NCI-H2107 (cell line): Measurements from ENCODE around the gene TMC4.
"Not testable (repeated sequence)": the region's sequence is repeated elsewhere in the genome, so short reads cannot be mapped to it uniquely, and the experiment has no call there.

Source experiments
- DNase-seq: peaks from one replicate; lab custom pipeline; 2025; lab: John Stamatoyannopoulos, UW

Gene TMC4

DNA sequence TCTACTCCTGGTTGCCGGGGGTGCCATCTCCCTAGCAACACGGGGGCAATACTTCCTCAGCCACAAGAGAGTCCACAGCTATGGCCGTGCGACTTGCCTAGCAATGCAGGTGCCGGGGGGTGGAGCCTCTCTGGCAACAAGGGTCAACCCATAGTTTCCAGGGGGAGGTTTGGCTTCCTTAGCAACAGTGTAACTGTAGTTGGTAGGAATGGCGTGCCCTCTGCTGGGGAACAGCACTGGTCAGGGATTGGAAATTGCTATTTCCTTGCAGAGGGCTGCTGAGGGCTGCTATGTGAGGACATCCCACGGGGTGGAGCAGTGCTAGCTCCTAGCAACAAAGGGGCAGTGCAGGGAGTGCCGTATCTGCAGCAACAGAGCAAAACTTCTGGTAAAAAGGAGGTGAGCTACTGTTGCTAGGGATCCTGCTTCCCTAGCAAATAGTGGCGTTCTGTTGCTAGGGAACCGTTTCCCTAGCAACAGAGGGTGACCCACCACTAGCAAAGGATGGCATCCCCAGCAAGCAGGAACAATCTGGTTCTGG, 7.0 kb upstream of the TMC4 start:
- DNase-seq: peak; percentile 44

DNA sequence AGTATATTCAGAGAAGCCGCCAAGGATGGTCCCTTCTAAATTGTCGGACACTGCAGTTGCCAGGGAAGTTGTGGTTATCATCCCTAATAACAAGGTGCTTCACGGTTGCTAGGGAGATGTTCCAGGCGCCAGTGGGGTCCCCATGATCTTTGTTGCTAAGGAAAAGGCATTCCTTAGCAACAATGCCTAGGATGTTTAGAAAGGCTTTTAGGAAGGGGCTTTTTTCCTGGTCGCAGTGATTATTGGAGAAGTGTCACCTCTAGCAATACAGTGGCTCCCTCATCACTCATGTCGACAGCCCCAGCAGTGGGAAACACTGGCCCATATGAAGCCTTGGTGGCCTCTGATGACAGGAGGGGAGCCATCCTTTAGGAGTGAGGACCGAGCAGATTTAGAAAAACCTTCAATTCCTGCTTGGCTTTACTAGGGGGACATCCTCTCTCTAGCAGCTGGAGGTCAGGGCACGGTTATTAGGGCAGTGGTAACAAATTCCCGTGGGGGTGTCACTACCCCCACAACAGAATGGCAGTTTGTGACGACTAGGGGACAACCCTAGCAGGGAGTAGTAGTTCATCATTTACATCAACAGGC, 6.4 kb upstream of the TMC4 start:
- no peak for DNase-seq

DNA sequence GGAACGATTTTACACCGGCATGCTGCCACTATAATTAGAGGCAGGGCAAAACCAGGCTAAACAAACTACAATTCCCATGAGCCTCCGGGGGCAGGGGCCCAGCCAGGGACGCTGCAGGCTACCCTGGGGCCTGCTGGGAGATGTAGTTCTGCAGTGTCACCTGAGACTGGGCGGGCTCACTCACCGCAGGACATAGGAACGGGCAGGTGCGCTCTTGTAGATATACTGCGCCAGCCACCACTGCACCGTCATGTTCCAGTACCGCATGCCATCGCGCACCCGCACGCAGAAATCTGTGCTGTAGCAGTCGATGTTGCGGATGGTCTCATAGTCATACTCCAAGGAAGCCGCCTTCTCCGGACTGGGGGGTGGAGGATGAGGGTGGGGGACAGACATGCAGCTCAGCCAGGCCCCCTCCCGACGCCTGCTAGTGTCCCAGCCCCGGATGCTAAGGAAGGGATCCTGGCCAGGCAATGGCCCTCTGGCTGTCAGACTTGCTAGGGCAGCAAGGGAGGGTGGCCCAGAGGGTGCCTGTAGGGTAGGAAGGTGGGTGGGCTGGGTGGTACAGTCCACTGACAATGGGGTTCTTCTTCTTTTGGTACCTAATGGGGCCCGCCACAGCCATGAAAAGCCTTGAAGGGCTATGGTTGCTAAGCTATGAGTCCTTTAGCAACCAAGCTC, 5.8 kb upstream of the TMC4 start:
- peak; percentile 64 for DNase-seq

DNA sequence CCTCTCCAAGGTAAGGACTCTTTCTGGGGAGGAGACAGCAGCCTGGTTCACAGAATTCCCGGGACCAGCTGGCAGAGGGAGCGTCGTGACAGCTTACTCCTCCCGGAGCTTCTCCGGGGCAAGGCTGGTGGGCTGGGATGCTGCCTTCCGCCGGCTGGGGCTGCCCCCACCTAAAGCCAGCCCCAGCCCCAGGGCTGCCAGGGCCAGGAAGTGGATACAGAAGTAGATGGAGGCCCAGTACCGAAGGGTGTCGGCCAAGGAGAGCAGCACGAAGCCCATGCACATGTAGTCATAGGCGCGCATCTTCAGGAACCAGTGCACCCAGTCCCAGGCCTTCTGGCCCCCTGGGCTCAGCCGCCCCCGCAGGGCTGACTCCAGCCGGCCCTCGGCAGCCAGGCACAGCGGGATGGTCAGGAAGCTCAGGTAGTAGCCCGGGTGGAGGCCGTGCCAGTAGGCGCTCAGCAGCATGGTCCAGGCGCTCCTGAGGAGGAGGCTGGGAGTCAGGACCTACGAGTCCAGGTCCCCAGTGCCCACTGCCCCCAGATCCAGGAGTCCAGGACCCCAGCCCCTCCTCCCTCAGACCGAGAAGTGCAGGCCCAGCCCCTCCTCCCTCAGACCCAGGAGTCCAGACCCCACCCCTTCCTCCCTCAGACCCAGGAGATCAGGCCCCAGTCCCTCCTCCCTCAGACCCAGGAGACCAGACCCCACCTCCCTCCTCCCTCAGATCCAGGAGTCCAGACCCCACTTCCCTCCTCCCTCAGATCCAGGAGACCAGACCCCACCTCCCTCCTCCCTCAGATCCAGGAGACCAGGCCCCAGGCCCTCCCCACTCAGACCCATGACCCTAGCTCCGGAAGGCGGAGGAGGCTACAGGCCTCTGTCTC, 1.2 kb upstream of the TMC4 start:
- no peak for DNase-seq

DNA sequence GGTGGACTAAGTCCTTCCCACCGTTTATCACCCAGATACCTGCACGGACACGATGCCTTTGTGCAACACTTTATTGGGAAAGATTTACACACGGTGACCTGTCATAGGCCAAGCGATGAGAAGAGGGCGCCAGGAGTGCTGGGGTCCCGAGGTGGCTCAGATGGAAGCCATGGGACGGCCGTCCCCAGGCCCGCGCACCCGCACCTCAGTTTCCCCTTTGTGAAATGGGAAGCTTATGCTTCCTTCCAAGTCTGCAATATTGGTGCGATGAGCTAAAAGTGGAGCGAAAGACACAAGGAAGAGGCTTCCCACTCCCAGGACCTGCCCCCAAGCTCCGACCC, 369 bp upstream of the TMC4 start:
- DNase-seq: no peak

DNA sequence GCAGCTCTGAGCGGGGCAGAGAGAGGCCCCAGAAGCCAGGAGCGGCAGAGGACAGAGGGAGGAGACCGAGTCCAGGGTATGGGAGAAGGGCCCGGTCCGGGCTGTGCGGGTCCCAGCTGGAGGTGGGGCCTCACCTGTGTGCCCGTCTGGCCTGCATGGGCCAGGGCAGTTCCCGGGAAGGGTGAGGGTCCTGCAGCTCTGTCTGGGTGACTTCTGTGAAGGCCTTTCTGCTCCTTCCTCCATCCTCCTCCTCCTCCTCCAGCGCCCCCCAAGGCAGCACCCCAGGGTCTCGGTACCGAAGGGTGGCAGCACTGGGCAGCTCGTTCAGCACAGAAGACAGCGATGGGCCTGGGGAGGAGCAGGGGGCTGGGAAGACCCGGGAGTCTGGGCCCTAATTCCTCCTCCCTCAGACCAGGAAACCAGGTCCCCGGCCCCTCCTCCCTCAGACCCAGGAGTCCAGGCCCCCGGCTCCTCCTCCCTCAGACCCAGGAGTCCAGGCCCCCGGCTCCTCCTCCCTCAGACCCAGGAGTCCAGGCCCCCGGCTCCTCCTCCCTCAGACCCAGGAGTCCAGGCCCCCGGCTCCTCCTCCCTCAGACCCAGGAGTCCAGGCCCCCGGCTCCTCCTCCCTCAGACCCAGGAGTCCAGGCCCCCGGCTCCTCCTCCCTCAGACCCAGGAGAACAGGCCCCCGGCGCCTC, 1.1 kb downstream of the TMC4 start:
- not testable (repeated sequence) for DNase-seq

DNA sequence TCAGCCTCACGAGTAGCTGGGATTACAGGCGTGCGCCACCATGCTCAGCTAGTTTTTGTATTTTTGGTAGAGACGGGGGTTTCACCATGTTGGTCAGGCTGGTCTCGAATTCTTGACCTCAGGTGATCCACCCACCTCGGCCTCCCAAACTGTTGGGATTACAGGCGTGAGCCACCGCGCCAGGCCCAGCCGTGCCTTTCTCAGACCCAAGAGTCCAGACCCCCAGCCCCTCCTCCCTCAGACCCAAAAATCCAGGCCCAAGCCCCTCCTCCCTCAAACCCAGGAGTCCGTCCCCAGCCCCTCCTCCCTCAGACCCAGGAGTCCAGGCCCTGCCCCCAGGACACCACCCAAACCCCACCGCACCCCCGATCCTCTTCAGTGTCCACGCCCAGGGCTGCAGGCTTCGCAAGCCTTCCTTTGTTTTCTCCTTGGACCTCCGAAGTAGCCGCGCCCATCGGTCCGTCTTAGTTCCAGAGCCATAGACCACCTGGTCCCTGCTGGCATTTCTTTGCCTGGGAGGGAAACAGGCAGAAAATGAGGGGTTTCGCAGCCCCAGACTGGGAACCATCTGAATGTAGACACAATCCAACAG, 3.7 kb downstream of the TMC4 start:
- no peak for DNase-seq

DNA sequence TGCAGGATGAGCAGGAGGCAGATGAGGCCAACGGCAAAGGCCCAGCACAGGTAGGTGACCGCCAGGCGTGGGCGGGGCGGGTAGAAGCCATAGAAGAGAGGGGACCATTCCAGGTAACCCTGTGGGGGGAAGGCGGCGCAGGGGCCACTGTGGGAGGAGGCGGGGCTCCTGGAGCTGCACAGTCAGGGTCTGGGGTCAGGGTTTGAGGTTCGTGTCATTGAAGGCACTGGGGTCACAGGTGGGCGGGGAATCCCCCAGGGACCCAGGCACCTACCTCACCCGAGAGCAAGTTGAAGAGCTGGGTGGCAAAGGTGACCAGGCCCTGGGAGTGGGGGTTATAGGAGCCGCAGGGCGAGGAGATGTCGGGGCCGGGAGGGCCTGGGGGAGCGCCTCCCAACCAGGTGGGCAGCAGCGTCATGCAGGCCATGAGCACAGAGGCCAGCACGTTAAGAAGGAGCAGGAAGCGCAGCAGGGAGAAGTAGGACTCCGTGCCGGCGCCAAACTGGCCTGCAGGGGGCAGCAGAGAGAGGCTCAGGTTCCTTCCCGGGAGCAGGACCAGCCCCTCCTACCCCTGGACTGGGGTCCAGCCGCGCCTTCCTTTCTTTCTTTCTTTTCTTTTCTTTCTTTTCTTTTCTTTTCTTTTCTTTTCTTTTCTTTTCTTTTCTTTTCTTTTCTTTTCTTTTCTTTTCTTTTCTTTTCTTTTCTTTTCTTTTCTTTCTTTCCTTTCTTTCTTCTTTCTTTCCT, 4.6 kb downstream of the TMC4 start:
- peak; percentile 83 for DNase-seq

DNA sequence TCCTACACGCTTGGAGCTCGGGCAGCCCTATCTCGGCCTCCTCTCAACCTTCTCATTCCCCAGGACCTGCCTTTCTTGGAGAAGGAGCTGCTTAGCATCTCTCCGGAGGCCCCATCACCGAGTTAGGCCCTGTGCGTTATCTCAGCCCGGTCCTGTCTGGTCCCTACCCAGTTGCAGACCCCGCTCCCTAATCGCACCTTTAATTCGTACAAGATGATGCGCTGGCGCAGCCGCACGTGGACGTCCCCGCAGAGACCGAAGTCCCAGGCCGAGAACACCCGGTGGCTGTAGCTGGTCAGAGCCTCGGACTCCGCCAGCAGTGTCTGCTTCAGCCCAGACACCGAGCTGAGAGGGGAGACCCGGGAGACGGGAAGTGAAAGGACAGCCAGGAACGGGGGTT, 7.7 kb downstream of the TMC4 start:
- DNase-seq: no peak

DNA sequence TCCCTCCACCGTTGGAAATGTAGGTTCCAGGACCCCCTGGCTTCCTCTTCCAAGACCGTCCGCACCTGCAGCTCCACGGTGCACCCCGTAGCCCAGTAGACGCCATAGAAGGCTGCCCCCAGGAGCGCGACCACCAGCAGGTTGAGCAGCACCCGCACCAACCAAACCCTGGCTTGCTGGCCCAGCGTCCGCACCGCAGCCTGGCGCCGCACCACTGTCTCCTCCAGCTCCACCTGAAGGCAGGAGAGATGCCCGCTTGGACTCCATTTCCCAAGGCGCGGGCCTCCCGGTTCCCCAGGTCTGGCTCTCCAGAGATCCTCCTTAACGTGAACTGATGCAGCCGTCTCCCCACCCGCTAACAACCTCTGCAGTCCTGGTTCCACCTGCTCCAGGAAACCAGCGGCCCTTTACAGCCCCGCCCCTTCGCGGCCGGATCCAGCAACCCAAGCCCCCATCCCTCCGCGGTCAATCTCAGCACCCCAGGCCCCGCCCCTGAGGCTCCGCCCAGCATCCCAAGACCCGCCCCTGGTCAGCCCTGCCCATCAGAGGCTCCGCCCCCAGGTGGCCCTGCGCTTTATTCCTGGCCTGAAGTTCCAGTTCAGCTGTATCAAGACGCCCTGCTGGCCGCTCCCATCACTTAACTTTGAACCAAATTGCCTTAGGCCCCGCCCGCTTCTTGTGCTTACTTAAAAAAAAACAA, 8.4 kb downstream of the TMC4 start:
- no peak for DNase-seq

DNA sequence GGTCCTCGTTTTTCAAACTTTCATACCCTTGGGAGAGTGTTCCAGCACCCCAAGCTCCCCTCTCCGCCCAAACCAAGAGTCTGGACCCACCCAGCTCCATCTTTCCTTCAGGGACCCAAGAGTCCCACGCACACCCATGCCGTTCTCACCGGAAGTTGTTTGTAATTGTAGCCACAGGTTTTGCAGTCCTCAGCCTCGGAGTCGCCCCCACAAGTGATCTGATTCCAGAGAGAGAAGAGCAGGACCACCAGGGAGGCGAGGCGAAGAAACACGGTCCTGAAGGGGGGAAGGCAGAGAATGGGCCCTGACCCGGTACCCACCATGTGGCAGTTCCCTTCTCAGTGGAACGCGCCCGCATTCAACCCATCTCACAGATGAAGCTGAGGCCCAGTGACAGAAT, 10.1 kb downstream of the TMC4 start:
- no peak for DNase-seq

DNA sequence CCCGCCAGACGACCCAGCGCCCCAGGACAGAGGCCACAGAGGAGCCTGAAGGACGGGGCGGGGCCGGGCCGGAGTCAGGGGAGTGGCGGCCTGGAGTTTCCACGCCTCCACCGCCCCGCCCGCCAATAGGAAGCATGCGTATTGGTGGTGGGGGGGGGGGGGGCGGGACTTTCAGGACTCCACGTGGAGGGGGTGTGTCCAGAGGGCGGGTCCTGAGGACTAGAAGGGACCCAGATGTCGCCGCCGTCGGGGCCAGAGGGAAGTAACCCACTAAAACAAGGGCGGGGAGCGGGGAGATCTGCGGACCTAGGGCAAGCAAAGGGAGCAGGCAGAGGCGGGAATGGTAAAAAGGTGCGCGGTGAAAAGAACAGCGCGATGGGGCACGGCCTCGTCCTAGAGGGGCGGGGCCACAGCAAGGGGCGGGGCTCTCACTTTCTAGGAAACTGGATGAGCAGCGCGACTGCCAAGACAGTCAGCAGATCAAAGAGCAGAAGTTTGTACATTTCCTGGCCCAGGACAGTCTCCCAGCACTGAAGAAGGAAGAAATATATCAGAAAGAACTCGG, 10.6 kb downstream of the TMC4 start:
- DNase-seq: no peak

DNA sequence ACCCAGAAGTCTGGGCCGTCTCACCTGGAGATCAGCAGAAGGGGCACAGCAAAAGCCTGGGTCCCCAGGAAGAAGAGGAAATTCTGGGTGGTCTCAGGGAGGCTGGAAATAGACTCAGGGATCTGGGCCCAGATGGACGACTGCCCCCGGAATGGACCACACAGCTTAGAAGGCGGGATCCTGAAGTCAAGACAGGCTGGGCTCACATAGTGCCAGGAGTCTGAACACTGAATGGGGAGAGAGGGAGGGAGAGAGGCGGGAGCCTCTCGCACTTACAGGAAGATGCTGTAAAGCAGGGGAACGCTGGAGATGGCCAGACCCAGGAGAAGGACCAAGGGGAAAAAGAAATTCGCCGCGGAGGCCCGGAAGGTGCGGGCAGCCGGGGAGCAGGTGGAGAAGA, 12.1 kb downstream of the TMC4 start:
- DNase-seq: no peak

DNA sequence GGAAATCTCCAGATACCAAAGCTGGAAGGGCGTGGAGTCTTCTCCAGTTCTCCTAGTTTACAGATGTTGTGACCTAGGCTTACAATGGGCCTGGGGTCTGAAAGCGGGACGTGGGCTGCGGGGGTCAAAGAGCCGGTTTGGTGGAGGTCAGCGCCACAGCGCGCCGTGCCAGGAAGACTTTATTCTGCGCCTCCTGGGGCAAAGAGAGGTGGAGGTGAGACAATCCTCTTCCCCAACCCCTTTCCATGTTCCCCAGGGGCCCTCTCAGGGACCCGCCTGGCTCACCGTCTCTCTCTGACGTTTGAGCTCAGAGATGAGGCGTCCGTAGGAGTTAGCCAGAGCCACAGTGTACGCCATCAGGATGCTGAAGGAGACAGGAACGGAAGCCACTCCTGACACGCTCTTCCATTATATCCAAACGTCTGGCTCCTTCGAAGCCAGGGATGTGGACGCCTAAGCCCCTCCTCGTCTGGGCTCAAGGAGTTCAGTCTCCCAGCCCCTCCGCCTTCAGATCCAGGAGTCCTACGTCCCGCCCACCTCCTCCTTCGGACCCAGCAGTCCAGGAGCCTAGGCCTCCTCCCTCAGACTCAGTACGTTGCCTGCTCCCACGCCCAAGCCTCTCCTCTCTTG, 12.7 kb downstream of the TMC4 start:
- no peak for DNase-seq

DNA sequence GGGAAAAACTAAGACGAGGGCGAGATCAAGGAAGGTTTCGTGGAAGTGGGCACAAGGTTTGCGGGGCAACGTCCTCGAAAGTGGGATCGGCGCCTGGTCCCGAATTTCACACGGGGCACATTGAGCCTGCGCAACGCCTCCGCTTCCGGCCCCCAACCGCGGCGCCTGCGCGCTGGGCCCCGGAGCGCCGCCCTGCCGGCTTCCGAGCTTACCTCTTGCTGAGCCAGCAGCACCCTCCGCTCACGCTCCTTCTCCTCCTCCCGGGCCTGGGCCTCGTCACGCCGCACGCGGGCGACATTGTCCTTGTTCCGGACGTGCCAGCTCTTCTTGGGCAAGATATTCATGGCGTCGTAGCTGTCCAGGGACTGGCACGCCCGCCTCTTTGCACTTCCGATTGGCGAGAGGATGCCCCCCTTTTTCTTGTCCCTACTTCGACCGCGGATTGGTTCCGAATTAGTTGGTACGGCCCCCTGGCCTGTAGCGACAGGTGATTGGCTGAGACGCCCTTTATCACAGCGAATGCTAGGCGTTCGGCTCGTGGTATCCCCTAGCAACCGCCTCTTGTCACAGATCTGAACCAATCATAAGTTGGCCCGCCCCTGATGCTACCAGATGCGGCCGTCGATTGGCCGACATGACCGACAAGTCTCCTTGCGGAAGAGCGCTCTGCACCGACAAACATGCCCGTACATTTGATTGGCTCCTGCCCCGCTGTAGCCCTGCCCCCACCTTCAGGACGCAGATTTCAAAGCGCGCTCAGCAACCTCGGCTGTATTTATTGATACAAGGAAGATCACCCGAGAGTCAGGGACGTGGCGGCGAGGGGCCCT, 13.4 kb downstream of the TMC4 start, which contains the start of gene LENG1:
Gene LENG1 (minus strand): TSS at position 370 of the 830 bp plus-strand sequence. CDS start 26 bp downstream, at position 344.
- DNase-seq: peak; percentile 98

DNA sequence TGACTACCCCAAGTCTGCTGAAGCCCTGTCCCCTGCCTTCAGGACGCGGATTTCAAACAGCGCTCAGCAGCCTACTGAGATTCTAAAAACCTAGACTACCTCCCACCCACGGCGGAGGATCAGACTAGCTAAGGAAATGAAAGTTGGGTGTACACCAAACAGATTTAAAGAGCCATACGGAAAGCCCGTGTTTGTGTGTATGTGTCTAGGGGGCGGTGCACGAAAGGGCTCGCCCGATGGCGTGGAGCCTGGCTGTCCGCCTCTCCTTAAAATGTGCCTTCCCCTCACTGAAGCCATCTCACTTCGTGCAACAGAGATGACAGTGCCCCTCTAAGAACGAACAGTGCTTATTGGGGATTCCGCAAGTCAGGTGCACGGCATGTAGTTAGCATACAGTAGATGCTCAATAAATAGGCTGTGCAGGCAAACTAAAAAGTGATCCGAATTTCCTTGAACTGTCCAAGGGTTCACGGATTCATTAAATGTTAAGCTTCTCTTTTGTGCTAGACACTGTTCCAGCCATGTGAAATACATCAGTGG, 14.1 kb downstream of the TMC4 start:
- no peak for DNase-seq

DNA sequence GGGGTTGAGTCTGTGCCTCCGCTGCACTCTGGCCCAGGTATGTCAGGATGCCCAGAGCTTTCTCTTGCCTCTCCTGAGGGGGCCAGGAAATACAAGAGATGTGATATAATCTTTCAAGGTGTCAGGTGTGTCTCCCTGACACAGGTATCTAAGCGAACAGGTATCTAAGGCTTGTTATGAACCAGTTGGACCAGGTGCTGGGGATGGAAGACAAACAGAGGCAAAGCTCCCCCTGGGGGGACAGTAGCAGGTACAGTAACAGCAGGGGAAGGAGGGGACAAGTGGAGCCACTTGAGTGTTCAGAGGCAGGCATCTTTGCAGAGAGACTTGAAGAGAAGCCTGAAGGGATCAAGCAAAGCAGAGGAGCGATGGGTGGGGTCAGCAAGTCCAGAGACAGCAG, 16.0 kb downstream of the TMC4 start:
- no peak for DNase-seq

DNA sequence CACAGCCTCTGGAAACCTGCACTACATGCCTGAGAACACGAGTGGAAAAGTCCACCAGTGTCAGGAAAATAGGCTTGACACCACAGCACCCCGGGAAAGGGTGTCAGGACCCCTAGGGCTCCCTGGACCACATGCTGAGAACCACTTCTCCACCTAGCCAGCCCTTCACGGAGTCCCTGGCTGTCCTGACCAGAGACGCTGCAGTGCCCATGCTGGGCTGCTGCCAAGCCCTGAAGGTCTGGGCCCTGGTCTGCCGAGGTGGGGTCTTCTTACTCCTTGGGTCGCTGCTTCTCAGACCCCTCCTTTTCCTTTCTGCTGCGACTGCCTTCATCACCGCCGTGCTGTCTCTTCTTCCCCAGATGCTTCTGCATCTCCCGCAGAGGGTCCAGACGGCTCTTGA, 16.5 kb downstream of the TMC4 start:
- no peak for DNase-seq
